Ishikawa (cell line): ENCODE measurements around the gene CNNM4.

Source experiments
- CEBPB ChIP-seq: IDR thresholded peaks from 2 replicates; pipeline ENCODE4 v1.6.1; 2012
- CREB1 ChIP-seq: IDR thresholded peaks from 2 replicates; pipeline ENCODE4 v1.6.1; 2012; ENCODE audit warnings: low read depth
- EGR1 ChIP-seq: IDR thresholded peaks from 2 replicates; pipeline ENCODE4 v1.6.1; 2012
- EP300 ChIP-seq: IDR thresholded peaks from 2 replicates; pipeline ENCODE4 v1.6.1; 2012; ENCODE audit warnings: borderline replicate concordance
- FOXM1 ChIP-seq: IDR thresholded peaks from 2 replicates; pipeline ENCODE4 v1.6.1; 2012; ENCODE audit warnings: low read depth, borderline replicate concordance
- MAX ChIP-seq: IDR thresholded peaks from 2 replicates; pipeline ENCODE4 v1.6.1; 2012
- NFIC ChIP-seq: IDR thresholded peaks from 2 replicates; pipeline ENCODE4 v1.6.1; 2012
- RAD21 ChIP-seq: IDR thresholded peaks from 2 replicates; pipeline ENCODE4 v1.6.1; 2012; ENCODE audit warnings: low read depth
- REST ChIP-seq: IDR thresholded peaks from 2 replicates; pipeline ENCODE4 v1.6.1; 2012; ENCODE audit warnings: low read depth, mild to moderate bottlenecking
- TCF12 ChIP-seq: IDR thresholded peaks from 2 replicates; pipeline ENCODE4 v1.6.1; 2012; ENCODE audit warnings: low read depth
- YY1 ChIP-seq: IDR thresholded peaks from 2 replicates; pipeline ENCODE4 v1.6.1; 2012; ENCODE audit warnings: low read depth
- ZBTB7A ChIP-seq: IDR thresholded peaks from 2 replicates; pipeline ENCODE4 v1.6.1; 2012; ENCODE audit warnings: low read depth

- TF ChIP-seq REST (no peak), FOXM1 (no peak), TCF12 (no peak), NFIC (no peak), MAX (no peak), EGR1 (no peak), EP300 (no peak), CEBPB (no peak), YY1 (no peak), CREB1 (no peak), RAD21 (no peak), ZBTB7A (no peak)
Observed at GRCh38 chr2:96759548-96759947, 1.2 kb upstream of the CNNM4 start.
